ENCODE results near the gene OR5M3.

The OR5M3 gene

GRCh38 chr11:56473252-56473651 lies at the start of gene OR5M3:
TSS of gene OR5M3 (minus strand) at chr11:56473352. CDS start at chr11:56470497, 2,855 bp downstream.
- H3K4me3 ChIP-seq: no peak within 1 kb of the TSS
- no peak for TF ChIP-seq Cebpa-rat (IDR thresholded peaks at IDR 0.05)
- H3K4me2 ChIP-seq: no peak within 1 kb of the TSS
- no peak within 1 kb of the TSS for H3K9ac ChIP-seq
- no peaks in the 10 kb centered on the region for H3K4me1 ChIP-seq
- no peaks in the 10 kb centered on the region for H4K20me1 ChIP-seq
- no peaks in the 10 kb centered on the region for H3K9me3 ChIP-seq (replicated peaks in 1 of 11)
- no peaks in the 10 kb centered on the region for H3K27me3 ChIP-seq
- no peaks in the 10 kb centered on the region for H3K36me3 ChIP-seq
- H3K27ac ChIP-seq: no peak within 1 kb of the TSS

- Histone ChIP-seq H3K4me1 (no peaks in the 10 kb centered on the region), H3K9ac (no peak overlapping the region), H3K9me3 (replicated peaks in 1 of 11) (no peaks in the 10 kb centered on the region; a peak in 1 of 22 replicates), H4K20me1 (no peaks in the 10 kb centered on the region), H3K27ac (no peak overlapping the region), H3K4me3 (no peak overlapping the region), H3K4me2 (no peak overlapping the region), H3K27me3 (no peaks in the 10 kb centered on the region), H3K36me3 (no peaks in the 10 kb centered on the region)
- no peak for TF ChIP-seq Cebpa-rat (IDR thresholded peaks at IDR 0.05)
Observed at GRCh38 chr11:56522008-56522407, 48.9 kb upstream of the OR5M3 start.

GRCh38 chr11:56513280-56513679 lies 40.1 kb upstream of the OR5M3 start:
- Histone ChIP-seq H3K9me3 (replicated peaks in 1 of 11) (no peaks in the 10 kb centered on the region; a peak in 1 of 22 replicates), H3K36me3 (no peaks in the 10 kb centered on the region), H3K4me2 (no peak overlapping the region), H3K4me3 (no peak overlapping the region), H3K9ac (no peak overlapping the region), H4K20me1 (no peaks in the 10 kb centered on the region), H3K27me3 (no peaks in the 10 kb centered on the region), H3K4me1 (no peaks in the 10 kb centered on the region), H3K27ac (no peak overlapping the region)
- no peak for TF ChIP-seq Cebpa-rat (IDR thresholded peaks at IDR 0.05)

- Histone ChIP-seq H3K9ac (no peak overlapping the region), H3K27ac (no peak overlapping the region), H3K36me3 (no peaks in the 10 kb centered on the region), H3K4me3 (no peak overlapping the region), H3K4me2 (no peak overlapping the region), H3K4me1 (no peaks in the 10 kb centered on the region), H3K27me3 (no peaks in the 10 kb centered on the region), H4K20me1 (no peaks in the 10 kb centered on the region), H3K9me3 (replicated peaks in 1 of 11) (peaks cover 0 to 4% (median 0%) of the 10 kb centered on the region in 11 experiments; a peak in 1 of 22 replicates)
- no peak for TF ChIP-seq Cebpa-rat (IDR thresholded peaks at IDR 0.05)
Observed at GRCh38 chr11:56509439-56509838, 36.3 kb upstream of the OR5M3 start.

GRCh38 chr11:56497010-56497409 lies 23.9 kb upstream of the OR5M3 start:
- Histone ChIP-seq H3K4me1 (no peaks in the 10 kb centered on the region), H3K36me3 (no peaks in the 10 kb centered on the region), H3K4me2 (no peak overlapping the region), H4K20me1 (no peaks in the 10 kb centered on the region), H3K27ac (no peak overlapping the region), H3K9me3 (replicated peaks in 1 of 11) (peaks cover 6 to 13% (median 9%) of the 10 kb centered on the region in 11 experiments; a peak in 15 of 22 replicates), H3K9ac (no peak overlapping the region), H3K27me3 (no peaks in the 10 kb centered on the region), H3K4me3 (no peak overlapping the region)
- TF ChIP-seq Cebpa-rat (IDR thresholded peaks at IDR 0.05): no peak

- no peak for TF ChIP-seq Cebpa-rat (IDR thresholded peaks at IDR 0.05)
- H3K4me1 ChIP-seq: no peaks in the 10 kb centered on the region
- no peaks in the 10 kb centered on the region for H3K36me3 ChIP-seq
- H3K27ac ChIP-seq: no peak overlapping the region
- H3K4me3 ChIP-seq: no peak overlapping the region
- H3K9ac ChIP-seq: no peak overlapping the region
- H3K27me3 ChIP-seq: no peaks in the 10 kb centered on the region
- H3K4me2 ChIP-seq: no peak overlapping the region
- H3K9me3 ChIP-seq (replicated peaks in 1 of 11): peaks cover 6 to 13% (median 9%) of the 10 kb centered on the region in 11 experiments; a peak in 15 of 22 replicates
- H4K20me1 ChIP-seq: no peaks in the 10 kb centered on the region
Observed at GRCh38 chr11:56495117-56495516, 22.0 kb upstream of the OR5M3 start.

GRCh38 chr11:56491270-56491669 lies 18.1 kb upstream of the OR5M3 start, which contains the start of gene OR5M8:
TSS of gene OR5M8 (minus strand) at chr11:56491370. CDS start at chr11:56491370, 0 bp downstream.
- no peaks in the 10 kb centered on the region for H3K4me1 ChIP-seq
- no peaks in the 10 kb centered on the region for H4K20me1 ChIP-seq
- no peaks in the 10 kb centered on the region for H3K36me3 ChIP-seq
- H3K9ac ChIP-seq: no peak within 1 kb of the TSS
- H3K27ac ChIP-seq: no peak within 1 kb of the TSS
- H3K27me3 ChIP-seq: no peaks in the 10 kb centered on the region
- H3K4me2 ChIP-seq: no peak within 1 kb of the TSS
- H3K9me3 ChIP-seq (replicated peaks in 1 of 11): peaks cover 0 to 2% (median 0%) of the 10 kb centered on the region in 11 experiments; a peak in 3 of 22 replicates
- no peak for TF ChIP-seq Cebpa-rat (IDR thresholded peaks at IDR 0.05)
- H3K4me3 ChIP-seq: no peak within 1 kb of the TSS

GRCh38 chr11:56486801-56487200 lies 13.6 kb upstream of the OR5M3 start:
- Histone ChIP-seq H3K9ac (no peak overlapping the region), H3K9me3 (replicated peaks in 1 of 11) (no peaks in the 10 kb centered on the region), H3K36me3 (no peaks in the 10 kb centered on the region), H3K27ac (no peak overlapping the region), H4K20me1 (no peaks in the 10 kb centered on the region), H3K27me3 (no peaks in the 10 kb centered on the region), H3K4me2 (no peak overlapping the region), H3K4me1 (no peaks in the 10 kb centered on the region), H3K4me3 (no peak overlapping the region)
- TF ChIP-seq Cebpa-rat (IDR thresholded peaks at IDR 0.05): no peak

- no peaks in the 10 kb centered on the region for H3K27me3 ChIP-seq
- TF ChIP-seq Cebpa-rat (IDR thresholded peaks at IDR 0.05): no peak
- no peak overlapping the region for H3K9ac ChIP-seq
- no peak overlapping the region for H3K4me3 ChIP-seq
- H3K4me2 ChIP-seq: no peak overlapping the region
- no peaks in the 10 kb centered on the region for H3K9me3 ChIP-seq (replicated peaks in 1 of 11)
- H4K20me1 ChIP-seq: no peaks in the 10 kb centered on the region
- H3K36me3 ChIP-seq: no peaks in the 10 kb centered on the region
- no peak overlapping the region for H3K27ac ChIP-seq
- H3K4me1 ChIP-seq: no peaks in the 10 kb centered on the region
Observed at GRCh38 chr11:56474729-56475235, 1.6 kb upstream of the OR5M3 start.

- Histone ChIP-seq H3K36me3 (no peaks in the 10 kb centered on the region), H3K4me1 (no peaks in the 10 kb centered on the region), H3K9ac (no peak overlapping the region), H3K27me3 (no peaks in the 10 kb centered on the region), H4K20me1 (no peaks in the 10 kb centered on the region), H3K27ac (no peak overlapping the region), H3K4me2 (no peak overlapping the region), H3K4me3 (no peak overlapping the region), H3K9me3 (replicated peaks in 1 of 11) (0 out of 22 replicates have a peak, but pooled peaks cover 0 to 5% (median 0%) of the 10 kb centered on the region in 11 experiments)
- no peak for TF ChIP-seq Cebpa-rat (IDR thresholded peaks at IDR 0.05)
Observed at GRCh38 chr11:56457076-56457475, 16.1 kb downstream of the OR5M3 start.

Measured in BLaER1 treated with 17β-estradiol and CSF1 and Interleukin-3, amounts not matched to agents 10 nM and 100 nM (cell line).